NB4 (cell line): ENCODE data around the gene RBPMS2.

Source experiments
- MYC ChIP-seq: IDR thresholded peaks from 2 replicates; pipeline ENCODE4 v1.6.1; 2011; ENCODE audit warnings: low read depth, low read length
- POLR2A ChIP-seq: IDR thresholded peaks from 2 replicates; pipeline ENCODE4 v1.6.1; 2011; ENCODE audit warnings: mild to moderate bottlenecking; ENCODE audit not compliant: insufficient read length; ENCODE audit errors: extremely low read depth
- TF ChIP-seq, protein P1 (sequence below): IDR thresholded peaks from one replicate; pipeline ENCODE4 v1.5.1; 2012; ENCODE audit warnings: low read depth, low read length

GRCh38 chr15:64705006-64705405 lies 70.4 kb downstream of the RBPMS2 start:
- TF ChIP-seq, protein P1, sequence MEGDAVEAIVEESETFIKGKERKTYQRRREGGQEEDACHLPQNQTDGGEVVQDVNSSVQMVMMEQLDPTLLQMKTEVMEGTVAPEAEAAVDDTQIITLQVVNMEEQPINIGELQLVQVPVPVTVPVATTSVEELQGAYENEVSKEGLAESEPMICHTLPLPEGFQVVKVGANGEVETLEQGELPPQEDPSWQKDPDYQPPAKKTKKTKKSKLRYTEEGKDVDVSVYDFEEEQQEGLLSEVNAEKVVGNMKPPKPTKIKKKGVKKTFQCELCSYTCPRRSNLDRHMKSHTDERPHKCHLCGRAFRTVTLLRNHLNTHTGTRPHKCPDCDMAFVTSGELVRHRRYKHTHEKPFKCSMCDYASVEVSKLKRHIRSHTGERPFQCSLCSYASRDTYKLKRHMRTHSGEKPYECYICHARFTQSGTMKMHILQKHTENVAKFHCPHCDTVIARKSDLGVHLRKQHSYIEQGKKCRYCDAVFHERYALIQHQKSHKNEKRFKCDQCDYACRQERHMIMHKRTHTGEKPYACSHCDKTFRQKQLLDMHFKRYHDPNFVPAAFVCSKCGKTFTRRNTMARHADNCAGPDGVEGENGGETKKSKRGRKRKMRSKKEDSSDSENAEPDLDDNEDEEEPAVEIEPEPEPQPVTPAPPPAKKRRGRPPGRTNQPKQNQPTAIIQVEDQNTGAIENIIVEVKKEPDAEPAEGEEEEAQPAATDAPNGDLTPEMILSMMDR = no peak
- TF ChIP-seq POLR2A = no peak
- TF ChIP-seq MYC = no peak
